Activated CD4-positive, alpha-beta T cell treated with anti-CD3 and anti-CD28 coated beads for 36 hours (primary cell): ENCODE measurements around the gene ZNF416. TPM values are rescaled to one million over a fixed set of nuclear protein-coding genes. Genes with fewer than 3 reads are reported as not detected.

Source experiments
- ATAC-seq: fragments of 200-7000 bp; cut with Tn5 transposase; one replicate; pipeline ENCODE4 v1.10.0; 2021; ENCODE audit warnings: mild to moderate bottlenecking, moderate library complexity
- CTCF ChIA-PET: fragments of 350-600 bp; sonication (Branson Sonifier 250); formaldehyde crosslinking; loops from one replicate; lab custom pipeline; 2021; ENCODE audit warnings: antibody characterized with exemption; lab: Charles Lee
- POLR2A ChIA-PET: fragments of 350-600 bp; sonication (Branson Sonifier 250); formaldehyde crosslinking; loops from one replicate; lab custom pipeline; 2021; ENCODE audit warnings: antibody characterized with exemption, inconsistent platforms; lab: Charles Lee
- DNase-seq: peaks from one replicate; pipeline ENCODE4 v3.0.0-alpha.2; 2020
- H3K27ac Mint-ChIP-seq: one replicate; pipeline ENCODE4 v1.8.0; 2021; ENCODE audit warnings: mixed read lengths
- H3K27me3 Mint-ChIP-seq: one replicate; pipeline ENCODE4 v1.8.0; 2021; ENCODE audit warnings: mixed read lengths
- H3K36me3 Mint-ChIP-seq: one replicate; pipeline ENCODE4 v1.8.0; 2021; ENCODE audit warnings: low read depth, mixed read lengths
- H3K4me1 Mint-ChIP-seq: one replicate; pipeline ENCODE4 v1.8.0; 2021; ENCODE audit warnings: mixed read lengths
- H3K4me3 Mint-ChIP-seq: one replicate; pipeline ENCODE4 v1.8.0; 2021; ENCODE audit warnings: mild to moderate bottlenecking, moderate library complexity, mixed read lengths
- H3K9me3 Mint-ChIP-seq: one replicate; pipeline ENCODE4 v1.8.0; 2021; ENCODE audit warnings: low read depth, mixed read lengths
- intact Hi-C, 2 experiments: fragments of 100-400 bp; cut with DNase I in 1 of 2; cut with micrococcal nuclease in 1 of 2; formaldehyde crosslinking; loops; one replicate each; pipeline versions ENCODE4 v1.14.2 to v1.15.1; 2022 to 2024; cut with DNase I, micrococcal nuclease
- total RNA-seq, 2 experiments: library from RNA; stranded (reverse); gene quantifications; one replicate each; pipeline ENCODE4 v1.2.3, GENCODE V29; 2021

The ZNF416 gene
- total RNA-seq, 2 experiments from 2014 or later: 3.3 to 3.7 TPM

- Mint-ChIP-seq H3K4me3 (peak overlapping the region; percentile 98), H3K4me1 (peaks cover 22% of the 10 kb centered on the region), H3K36me3 (peaks cover 68% of the 10 kb centered on the region), H3K27ac (peak overlapping the region; percentile 93), H3K27me3 (no peaks in the 10 kb centered on the region), H3K9me3 (peaks cover 36% of the 10 kb centered on the region)
- ChIA-PET CTCF (interaction anchor here (0.7 kb wide), 1 partner anchor 41 kb away, joined by 3 read pairs; no protein-coding TSS in a partner anchor), POLR2A (no interaction called here)
- ATAC-seq: no peak
- no peak for DNase-seq
- intact Hi-C loops: no loop called here
Measured at GRCh38 chr19:57558525-57558924, 20.2 kb downstream of the ZNF416 start.

GRCh38 chr19:57557659-57558058 lies 21.1 kb downstream of the ZNF416 start:
- ATAC-seq: no peak
- Mint-ChIP-seq H3K27me3 (no peaks in the 10 kb centered on the region), H3K36me3 (peaks cover 75% of the 10 kb centered on the region), H3K4me3 (no peak overlapping the region), H3K9me3 (peaks cover 38% of the 10 kb centered on the region), H3K4me1 (peaks cover 22% of the 10 kb centered on the region), H3K27ac (no peak overlapping the region)
- ChIA-PET POLR2A (no interaction called here), CTCF (interaction anchor here (0.7 to 0.9 kb wide), 2 partner anchors 40 to 56 kb away, joined by 3 read pairs; no protein-coding TSS in a partner anchor)
- DNase-seq: no peak
- intact Hi-C loops: no loop called here

- no peak for ATAC-seq
- no peak for DNase-seq
- Mint-ChIP-seq H3K27me3 (no peaks in the 10 kb centered on the region), H3K4me3 (no peak overlapping the region), H3K4me1 (no peaks in the 10 kb centered on the region), H3K27ac (no peak overlapping the region), H3K36me3 (peaks cover 100% of the 10 kb centered on the region), H3K9me3 (peaks cover 57% of the 10 kb centered on the region)
- ChIA-PET POLR2A (no interaction called here), CTCF (no interaction called here)
- intact Hi-C loops: no loop called here
Measured at GRCh38 chr19:57552432-57552831, 26.3 kb downstream of the ZNF416 start.

GRCh38 chr19:57546513-57546912 lies 32.2 kb downstream of the ZNF416 start:
- H3K27ac Mint-ChIP-seq: no peak overlapping the region
- H3K9me3 Mint-ChIP-seq: peaks cover 62% of the 10 kb centered on the region
- DNase-seq: no peak
- ChIA-PET POLR2A (no interaction called here), CTCF (interaction anchor here (0.5 kb wide), 1 partner anchor 322 kb away, joined by 3 read pairs; no protein-coding TSS in a partner anchor)
- no peak for ATAC-seq
- H3K36me3 Mint-ChIP-seq: peaks cover 98% of the 10 kb centered on the region
- no peak overlapping the region for H3K4me3 Mint-ChIP-seq
- H3K27me3 Mint-ChIP-seq: no peaks in the 10 kb centered on the region
- no peaks in the 10 kb centered on the region for H3K4me1 Mint-ChIP-seq
- intact Hi-C loops: no loop called here

- peaks cover 95% of the 10 kb centered on the region for H3K36me3 Mint-ChIP-seq
- POLR2A ChIA-PET: no interaction called here
- H3K27me3 Mint-ChIP-seq: no peaks in the 10 kb centered on the region
- no peaks in the 10 kb centered on the region for H3K4me1 Mint-ChIP-seq
- CTCF ChIA-PET: interaction anchor here (0.6 kb wide), 1 partner anchor 41 kb away, joined by 3 read pairs; no protein-coding TSS in a partner anchor
- H3K27ac Mint-ChIP-seq: no peak overlapping the region
- DNase-seq (no peak), ATAC-seq (no peak)
- no peak overlapping the region for H3K4me3 Mint-ChIP-seq
- intact Hi-C loops: no loop called here
- H3K9me3 Mint-ChIP-seq: peaks cover 80% of the 10 kb centered on the region
Measured at GRCh38 chr19:57537953-57538547, 40.7 kb downstream of the ZNF416 start.

GRCh38 chr19:57527136-57527881 lies 51.4 kb downstream of the ZNF416 start, which contains the start of gene ZNF549:
Gene ZNF549, plus strand, starts transcription at chr19:57527356. Its CDS starts 218 bp downstream, at chr19:57527574.
- peak; percentile 100 for ATAC-seq
- intact Hi-C loops: loop anchor here (1.0 kb wide), 15 partner anchors 28 to 389 kb away; partner anchors contain the start of genes ZNF548 (in 2 of the 2), ZNF749 (in 2 of the 2), ZNF773 (in 2 of the 2) and TRAPPC2B (in 1 of the 2)
- H3K27me3 Mint-ChIP-seq: no peaks in the 10 kb centered on the region

More at GRCh38 chr19:57527136-57527881, 51.4 kb downstream of the ZNF416 start, which contains the start of gene ZNF549:
- Mint-ChIP-seq H3K4me3 (peak within 1 kb of the TSS; percentile 82), H3K36me3 (peaks cover 33% of the 10 kb centered on the region), H3K9me3 (peaks cover 31% of the 10 kb centered on the region), H3K27ac (peak within 1 kb of the TSS; percentile 84), H3K4me1 (peaks cover 18% of the 10 kb centered on the region)
- DNase-seq: peak; percentile 93
- CTCF ChIA-PET: no interaction called here
- POLR2A ChIA-PET: no interaction called here

Other genes with a start within 250 kb of the ZNF416 start
- gene ZNF304, start 227.6 kb downstream of the ZNF416 start, total RNA-seq: 1 to 10 TPM; 6.2 TPM
- 1 to 10 TPM; 3.2 to 6.1 TPM for gene TRAPPC2B, start 215.4 kb downstream of the ZNF416 start, total RNA-seq
- 1 to 10 TPM; 1.5 to 1.7 TPM for gene ZNF547, start 215.4 kb downstream of the ZNF416 start, total RNA-seq
- gene ZNF548, start 189.1 kb downstream of the ZNF416 start, total RNA-seq: 10 to 100 TPM; 15.1 to 20.3 TPM
- 1 to 10 TPM; 6.4 to 8.3 TPM for gene ZNF17, start 167.8 kb downstream of the ZNF416 start, total RNA-seq
- gene ZNF749, start 143.6 kb downstream of the ZNF416 start, total RNA-seq: 10 to 100 TPM; 10.6 to 17.9 TPM
- under 1 TPM; 0.09 to 0.16 TPM for gene VN1R1, start 121.8 kb downstream of the ZNF416 start, total RNA-seq
- gene ZNF772, start 101.3 kb downstream of the ZNF416 start, total RNA-seq: 1 to 10 TPM; 6.5 to 7.5 TPM
- gene ZNF419, start 91.2 kb downstream of the ZNF416 start, total RNA-seq: 1 to 10 TPM; 6.3 to 6.6 TPM
- gene ZNF773, start 79.0 kb downstream of the ZNF416 start, total RNA-seq: 1 to 10 TPM; 5.9 to 6.5 TPM
- 1 to 10 TPM; 3.7 to 4.6 TPM for gene ZNF549, start 51.6 kb downstream of the ZNF416 start, total RNA-seq
- 10 to 100 TPM; 11.8 to 11.9 TPM for gene ZNF550, start 19.0 kb downstream of the ZNF416 start, total RNA-seq
- 1 to 10 TPM; 4.6 to 5.3 TPM for gene ZIK1, start 5.2 kb upstream of the ZNF416 start, total RNA-seq
- 1 to 10 TPM; 7.1 to 7.2 TPM for gene ZNF530, start 21.0 kb upstream of the ZNF416 start, total RNA-seq
- gene ZNF134, start 35.3 kb upstream of the ZNF416 start, total RNA-seq: 1 to 10 TPM; 7.6 to 9.7 TPM
- gene ZNF211, start 54.3 kb upstream of the ZNF416 start, total RNA-seq: 1 to 10 TPM; 8.9 to 9.5 TPM
- gene ZSCAN4, start 90.0 kb upstream of the ZNF416 start, total RNA-seq: not detected
- 10 to 100 TPM in 1 of 2 experiments, 1 to 10 TPM in 1; 9.8 to 13.0 TPM for gene ZNF551, start 103.1 kb upstream of the ZNF416 start, total RNA-seq
- 1 to 10 TPM; 4.4 to 5.0 TPM for gene ZNF154, start 130.3 kb upstream of the ZNF416 start, total RNA-seq
- 1 to 10 TPM; 7.5 to 8.8 TPM for gene ZNF671, start 148.7 kb upstream of the ZNF416 start, total RNA-seq
- gene ZNF776, start 167.9 kb upstream of the ZNF416 start, total RNA-seq: 10 to 100 TPM in 1 of 2 experiments, 1 to 10 TPM in 1; 8.9 to 14.7 TPM
- gene ZNF586, start 190.8 kb upstream of the ZNF416 start, total RNA-seq: 10 to 100 TPM; 20.3 to 20.5 TPM
- gene ZNF552, start 236.0 kb upstream of the ZNF416 start, total RNA-seq: 1 to 10 TPM; 5.9 to 6.1 TPM